ENCODE data around the gene FOXL1.

The FOXL1 gene

GRCh38 chr16:86605950-86606349, 27.6 kb downstream of the FOXL1 start:
- TF ChIP-seq, protein P1, sequence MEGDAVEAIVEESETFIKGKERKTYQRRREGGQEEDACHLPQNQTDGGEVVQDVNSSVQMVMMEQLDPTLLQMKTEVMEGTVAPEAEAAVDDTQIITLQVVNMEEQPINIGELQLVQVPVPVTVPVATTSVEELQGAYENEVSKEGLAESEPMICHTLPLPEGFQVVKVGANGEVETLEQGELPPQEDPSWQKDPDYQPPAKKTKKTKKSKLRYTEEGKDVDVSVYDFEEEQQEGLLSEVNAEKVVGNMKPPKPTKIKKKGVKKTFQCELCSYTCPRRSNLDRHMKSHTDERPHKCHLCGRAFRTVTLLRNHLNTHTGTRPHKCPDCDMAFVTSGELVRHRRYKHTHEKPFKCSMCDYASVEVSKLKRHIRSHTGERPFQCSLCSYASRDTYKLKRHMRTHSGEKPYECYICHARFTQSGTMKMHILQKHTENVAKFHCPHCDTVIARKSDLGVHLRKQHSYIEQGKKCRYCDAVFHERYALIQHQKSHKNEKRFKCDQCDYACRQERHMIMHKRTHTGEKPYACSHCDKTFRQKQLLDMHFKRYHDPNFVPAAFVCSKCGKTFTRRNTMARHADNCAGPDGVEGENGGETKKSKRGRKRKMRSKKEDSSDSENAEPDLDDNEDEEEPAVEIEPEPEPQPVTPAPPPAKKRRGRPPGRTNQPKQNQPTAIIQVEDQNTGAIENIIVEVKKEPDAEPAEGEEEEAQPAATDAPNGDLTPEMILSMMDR (IDR thresholded peaks at IDR 0.05; ENCODE audit: low read depth, low read length): no peak
- no peak for DNase-seq (ENCODE audit: low read depth in 2 of 2)
- H3K4me3 ChIP-seq (replicated peaks in 1 of 2; ENCODE audit: low read depth in 2 of 2, low read length in 2 of 2): no peak overlapping the region

GRCh38 chr16:86608301-86608747, 30.0 kb downstream of the FOXL1 start:
- peak; percentile 31 to 55 for DNase-seq (ENCODE audit: low read depth in 2 of 2)
- no peak overlapping the region for H3K4me3 ChIP-seq (replicated peaks in 1 of 2; ENCODE audit: low read depth in 2 of 2, low read length in 2 of 2)
- TF ChIP-seq, protein P1 (IDR thresholded peaks at IDR 0.05; ENCODE audit: low read depth, low read length): peak; percentile 22

GRCh38 chr16:86609115-86609514, 30.8 kb downstream of the FOXL1 start:
- no peak overlapping the region for H3K4me3 ChIP-seq (replicated peaks in 1 of 2; ENCODE audit: low read depth in 2 of 2, low read length in 2 of 2)
- DNase-seq (ENCODE audit: low read depth in 2 of 2): peak; percentile 79 to 89
- TF ChIP-seq, protein P1 (IDR thresholded peaks at IDR 0.05; ENCODE audit: low read depth, low read length): no peak

GRCh38 chr16:86609661-86610060, 31.3 kb downstream of the FOXL1 start:
- no peak for DNase-seq (ENCODE audit: low read depth in 2 of 2)
- H3K4me3 ChIP-seq (replicated peaks in 1 of 2; ENCODE audit: low read depth in 2 of 2, low read length in 2 of 2): no peak overlapping the region
- TF ChIP-seq, protein P1 (IDR thresholded peaks at IDR 0.05; ENCODE audit: low read depth, low read length): no peak

- no peak for DNase-seq (ENCODE audit: low read depth in 2 of 2)
- TF ChIP-seq, protein P1 (IDR thresholded peaks at IDR 0.05; ENCODE audit: low read depth, low read length): no peak
- H3K4me3 ChIP-seq (replicated peaks in 1 of 2; ENCODE audit: low read depth in 2 of 2, low read length in 2 of 2): peak overlapping the region in 1 of 2 donors; percentile 9
Measured at GRCh38 chr16:86610779-86611524, 32.6 kb downstream of the FOXL1 start.

DNA sequence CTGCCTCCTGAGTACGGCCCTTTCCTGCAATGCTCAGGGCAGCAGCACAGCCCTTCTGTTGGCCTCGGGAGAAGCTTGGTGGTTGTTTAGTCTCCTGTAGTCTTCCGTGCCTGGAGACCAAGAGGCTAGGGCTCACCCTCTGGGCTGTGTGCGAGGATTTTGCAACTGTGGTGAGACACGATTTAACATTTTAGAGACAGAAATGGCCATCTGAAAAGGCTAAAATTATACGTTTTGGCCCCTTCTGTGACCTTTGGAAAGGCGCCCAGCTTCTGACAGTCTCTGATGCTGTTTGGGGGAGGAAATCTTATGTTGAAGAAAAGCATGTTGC, 33.1 kb downstream of the FOXL1 start:
- TF ChIP-seq, protein P1 (IDR thresholded peaks at IDR 0.05; ENCODE audit: low read depth, low read length): no peak
- peak overlapping the region in 1 of 2 donors; percentile 9 for H3K4me3 ChIP-seq (replicated peaks in 1 of 2; ENCODE audit: low read depth in 2 of 2, low read length in 2 of 2)
- peak; percentile 88 to 91 for DNase-seq (ENCODE audit: low read depth in 2 of 2)

DNA sequence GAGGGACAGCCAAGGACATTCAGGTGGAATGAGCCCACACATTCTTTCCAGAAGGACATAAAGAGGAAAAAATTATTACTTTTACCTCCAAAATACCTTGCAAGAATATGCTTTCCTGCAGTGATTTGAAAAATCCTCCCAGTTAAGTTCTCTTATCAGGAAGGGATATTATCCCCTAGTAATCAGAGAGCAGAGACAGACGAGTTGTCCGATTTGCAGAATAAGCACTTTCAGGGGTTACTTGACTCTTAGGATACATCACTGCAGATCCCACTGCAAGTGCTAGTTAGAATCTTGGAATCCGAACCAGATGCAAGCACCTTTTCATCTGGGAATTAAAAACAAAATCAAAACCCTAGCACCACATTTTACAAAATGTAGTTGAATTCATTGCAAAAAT, 33.6 kb downstream of the FOXL1 start:
- H3K4me3 ChIP-seq (replicated peaks in 1 of 2; ENCODE audit: low read depth in 2 of 2, low read length in 2 of 2): no peak overlapping the region
- TF ChIP-seq, protein P1 (IDR thresholded peaks at IDR 0.05; ENCODE audit: low read depth, low read length): no peak
- no peak for DNase-seq (ENCODE audit: low read depth in 2 of 2)
